Urinary bladder (tissue), 4 donors: ENCODE results near the gene NEU4. TPM values are rescaled to one million over a fixed set of nuclear protein-coding genes. Genes with fewer than 3 reads are reported as not detected.
"Not testable (repeated sequence)": the region's sequence is repeated elsewhere in the genome, so short reads cannot be mapped to it uniquely, and the experiment has no call there.

Source experiments
- DNase-seq: peaks from one replicate; pipeline ENCODE4 v3.0.0-alpha.2; 2015; ENCODE audit errors: extremely low spot score
- H3K27ac ChIP-seq: one replicate; pipeline ENCODE4 v1.5.1; 2013; ENCODE audit warnings: low read depth, mild to moderate bottlenecking, moderate library complexity
- H3K36me3 ChIP-seq: one replicate; pipeline ENCODE4 v1.6.1; 2013; ENCODE audit warnings: mild to moderate bottlenecking, moderate library complexity; ENCODE audit not compliant: insufficient read depth
- H3K4me1 ChIP-seq: one replicate; pipeline ENCODE4 v1.6.1; 2013; ENCODE audit warnings: mild to moderate bottlenecking, moderate library complexity; ENCODE audit not compliant: insufficient read depth
- H3K4me3 ChIP-seq: one replicate; pipeline ENCODE4 v1.5.1; 2013; ENCODE audit warnings: low read depth, low read length
- WGBS: extraction: QIAGEN DNeasy Blood & Tissue Kit; methylation state at CpG from one replicate; pipeline ENCODE4 v1.1.7; 2013; 5-methylcytosine and 5-hydroxymethylcytosine counted together
- polyA plus RNA-seq: library from polyadenylated mRNA; stranded (reverse); fragments of 200-250 nt; gene quantifications from one replicate; pipeline ENCODE4 v1.2.3, GENCODE V29; 2013
- total RNA-seq: library from RNA; depleted of rRNA; stranded (reverse); fragments of >200 nt; gene quantifications from one replicate; pipeline ENCODE4 v1.2.3, GENCODE V29; 2014
- donor health status: healthy with polysubstance abuse.
- donor health status: healthy.

Gene NEU4
- total RNA-seq (0.21 TPM), polyA plus RNA-seq (0.29 TPM)

- H3K4me1 ChIP-seq = peaks cover 1% of the 10 kb centered on the region
- no peak for DNase-seq
- 89% methylated on average over 31 of the region's 31 CpGs for WGBS
- H3K36me3 ChIP-seq = no peaks in the 10 kb centered on the region
- no peak within 1 kb of the TSS for H3K4me3 ChIP-seq
- H3K27ac ChIP-seq = no peak within 1 kb of the TSS
Measured at GRCh38 chr2:241808721-241809382, at the start of gene NEU4. TSS of gene NEU4 (plus strand) at chr2:241809193. CDS start at chr2:241814485, 5,292 bp downstream.

- H3K4me3 ChIP-seq, H3K27ac ChIP-seq, DNase-seq, H3K36me3 ChIP-seq, H3K4me1 ChIP-seq: not testable (repeated sequence)
- 95% methylated on average over 11 of the region's 16 CpGs for WGBS
Measured at GRCh38 chr2:241759893-241760292, 49.1 kb upstream of the NEU4 start.

GRCh38 chr2:241760301-241760771, 48.7 kb upstream of the NEU4 start:
- H3K27ac ChIP-seq = no peak overlapping the region
- H3K4me1 ChIP-seq = no peaks in the 10 kb centered on the region
- H3K4me3 ChIP-seq = no peak overlapping the region
- no peak for DNase-seq
- 97% methylated on average over 17 of the region's 17 CpGs for WGBS
- no peaks in the 10 kb centered on the region for H3K36me3 ChIP-seq

GRCh38 chr2:241762321-241762932, 46.6 kb upstream of the NEU4 start:
- Histone ChIP-seq H3K27ac (no peak overlapping the region), H3K4me3 (no peak overlapping the region), H3K4me1 (no peaks in the 10 kb centered on the region), H3K36me3 (no peaks in the 10 kb centered on the region)
- 79% methylated on average over 18 of the region's 18 CpGs for WGBS
- DNase-seq = no peak

GRCh38 chr2:241762933-241763369, 46.0 kb upstream of the NEU4 start:
- no peak overlapping the region for H3K4me3 ChIP-seq
- DNase-seq = no peak
- WGBS = 85% methylated on average over 13 of the region's 13 CpGs
- no peaks in the 10 kb centered on the region for H3K36me3 ChIP-seq
- no peak overlapping the region for H3K27ac ChIP-seq
- no peaks in the 10 kb centered on the region for H3K4me1 ChIP-seq

GRCh38 chr2:241763551-241764274, 45.3 kb upstream of the NEU4 start:
- Histone ChIP-seq H3K27ac (no peak overlapping the region), H3K4me1 (no peaks in the 10 kb centered on the region), H3K4me3 (no peak overlapping the region), H3K36me3 (no peaks in the 10 kb centered on the region)
- 74% methylated on average over 20 of the region's 20 CpGs for WGBS
- no peak for DNase-seq

GRCh38 chr2:241764275-241765241, 44.4 kb upstream of the NEU4 start:
- Histone ChIP-seq H3K4me1 (no peaks in the 10 kb centered on the region), H3K4me3 (no peak overlapping the region), H3K36me3 (no peaks in the 10 kb centered on the region), H3K27ac (no peak overlapping the region)
- no peak for DNase-seq
- WGBS = 82% methylated on average over 27 of the region's 27 CpGs

- DNase-seq = no peak
- Histone ChIP-seq H3K27ac (no peak overlapping the region), H3K4me3 (no peak overlapping the region), H3K36me3 (no peaks in the 10 kb centered on the region), H3K4me1 (no peaks in the 10 kb centered on the region)
- WGBS = 92% methylated on average over 36 of the region's 37 CpGs
Measured at GRCh38 chr2:241767464-241768250, 41.3 kb upstream of the NEU4 start.

GRCh38 chr2:241768251-241768711, 40.7 kb upstream of the NEU4 start:
- H3K4me1 ChIP-seq = no peaks in the 10 kb centered on the region
- no peak overlapping the region for H3K27ac ChIP-seq
- H3K4me3 ChIP-seq = no peak overlapping the region
- no peak for DNase-seq
- WGBS = 90% methylated on average over 29 of the region's 29 CpGs
- no peaks in the 10 kb centered on the region for H3K36me3 ChIP-seq

- no peak for DNase-seq
- no peaks in the 10 kb centered on the region for H3K36me3 ChIP-seq
- no peaks in the 10 kb centered on the region for H3K4me1 ChIP-seq
- no peak overlapping the region for H3K4me3 ChIP-seq
- H3K27ac ChIP-seq = no peak overlapping the region
- 91% methylated on average over 11 of the region's 11 CpGs for WGBS
Measured at GRCh38 chr2:241768850-241769249, 40.1 kb upstream of the NEU4 start.

GRCh38 chr2:241769819-241770184, 39.2 kb upstream of the NEU4 start:
- no peak overlapping the region for H3K27ac ChIP-seq
- no peaks in the 10 kb centered on the region for H3K36me3 ChIP-seq
- H3K4me1 ChIP-seq = no peaks in the 10 kb centered on the region
- no peak for DNase-seq
- H3K4me3 ChIP-seq = no peak overlapping the region
- 91% methylated on average over 13 of the region's 13 CpGs for WGBS

GRCh38 chr2:241770185-241770935, 38.6 kb upstream of the NEU4 start:
- H3K4me3 ChIP-seq = no peak overlapping the region
- no peaks in the 10 kb centered on the region for H3K4me1 ChIP-seq
- WGBS = 70% methylated on average over 27 of the region's 27 CpGs
- H3K27ac ChIP-seq = no peak overlapping the region
- no peak for DNase-seq
- no peaks in the 10 kb centered on the region for H3K36me3 ChIP-seq
